HG03521 (cell line): Measurements from ENCODE around the gene ITK.
A peak's percentile ranks its signal among the peaks of the same experiment; 100 is the strongest.

Experiments used
- ATAC-seq: cut with Tn5 transposase; IDR thresholded peaks from one replicate; pipeline ENCODE4 v1.9.1; 2021; ENCODE audit warnings: mild to moderate bottlenecking, moderate library complexity; ENCODE audit not compliant: unreplicated experiment

ITK gene

DNA sequence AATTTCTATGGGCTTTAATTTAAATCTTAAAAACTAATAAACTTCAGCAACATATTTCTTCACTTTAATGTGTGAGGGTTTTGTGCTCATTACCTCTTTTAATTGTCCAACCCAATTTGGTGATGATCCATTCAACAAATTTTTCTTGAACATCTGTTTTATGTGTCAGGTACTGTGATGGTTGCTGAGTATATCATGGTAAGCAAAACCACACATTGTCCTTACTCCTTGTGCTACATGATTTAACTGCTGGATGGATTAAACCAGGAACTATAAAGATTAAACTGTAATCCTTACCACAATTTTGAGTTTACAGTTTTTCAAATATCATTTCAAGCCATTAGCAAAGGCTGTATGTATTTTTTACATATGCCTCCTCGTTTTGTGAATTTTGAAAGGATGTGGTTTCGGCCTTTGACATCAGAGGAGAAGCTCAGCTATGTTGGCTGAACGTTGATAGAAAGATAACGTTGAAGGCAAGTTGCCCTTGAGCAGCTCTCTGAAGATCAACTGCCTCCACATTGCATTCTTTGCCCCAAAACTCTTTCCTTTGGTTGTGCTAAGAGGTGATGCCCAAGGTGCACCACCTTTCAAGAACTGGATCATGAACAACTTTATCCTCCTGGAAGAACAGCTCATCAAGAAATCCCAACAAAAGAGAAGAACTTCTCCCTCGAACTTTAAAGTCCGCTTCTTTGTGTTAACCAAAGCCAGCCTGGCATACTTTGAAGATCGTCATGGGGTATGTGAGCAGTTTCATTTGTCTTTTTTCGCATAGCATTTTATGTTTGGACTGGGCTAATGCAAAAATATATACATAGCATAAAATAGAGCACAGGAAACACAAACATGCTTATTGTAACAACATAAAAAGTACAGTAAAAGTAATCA is at the start of gene ITK:
Gene ITK (plus strand): TSS at position 467 of the 891 bp plus-strand sequence. CDS start 138 bp downstream, at position 605.
- no peak for ATAC-seq

DNA sequence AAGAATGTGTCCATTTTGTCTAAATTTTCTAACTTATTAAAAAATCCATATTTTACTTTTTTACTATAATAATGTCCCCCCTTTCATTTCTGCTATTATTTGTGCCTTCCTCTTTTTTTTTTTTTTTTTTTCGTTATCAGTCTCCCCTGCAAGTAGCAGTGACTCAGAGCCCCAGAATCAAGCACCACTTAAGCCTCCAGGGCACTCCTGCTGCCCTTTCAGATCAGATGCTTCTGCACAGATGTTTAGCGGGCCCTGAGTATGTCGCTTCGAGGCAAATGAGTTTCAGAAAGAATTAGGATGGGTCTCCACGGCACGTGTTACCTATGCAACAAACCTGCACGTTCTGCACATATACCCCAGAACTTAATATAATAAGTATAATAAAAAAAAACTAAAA is 49.7 kb upstream of the ITK start:
- ATAC-seq = no peak

DNA sequence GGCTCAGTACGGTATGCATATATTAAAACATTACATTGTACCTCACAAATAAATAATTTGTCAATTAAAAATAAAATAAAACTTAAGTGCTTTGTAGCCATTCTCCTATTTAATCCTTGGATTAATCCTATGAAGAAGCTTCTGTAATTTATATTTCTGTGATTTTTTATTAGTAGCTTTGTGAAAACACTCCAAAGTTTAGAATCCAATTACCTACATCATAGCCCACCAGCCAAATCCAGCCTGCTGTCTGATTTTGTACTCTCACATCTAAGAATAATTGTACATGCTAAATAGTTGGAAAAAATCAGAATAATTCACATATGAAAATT is 48.4 kb upstream of the ITK start:
- ATAC-seq = no peak

DNA sequence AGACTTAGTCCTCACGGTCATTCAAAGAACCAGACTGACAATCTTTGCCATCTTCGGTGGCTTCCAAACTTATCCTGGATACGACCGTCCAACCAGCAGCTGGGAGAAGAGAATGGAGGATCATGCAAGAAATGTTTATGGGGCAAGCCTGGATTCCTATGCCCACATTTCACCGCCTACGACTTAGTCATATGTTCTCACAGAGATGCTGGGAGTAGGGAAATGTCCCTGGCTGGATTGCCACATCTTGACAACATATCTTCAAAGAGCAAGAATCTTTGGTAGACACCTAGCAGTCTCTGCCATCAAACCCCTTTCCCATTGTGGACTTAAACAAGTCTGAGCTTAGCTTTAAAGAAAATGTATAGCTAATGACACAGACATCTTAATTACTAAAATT is 42.9 kb upstream of the ITK start:
- ATAC-seq = no peak

DNA sequence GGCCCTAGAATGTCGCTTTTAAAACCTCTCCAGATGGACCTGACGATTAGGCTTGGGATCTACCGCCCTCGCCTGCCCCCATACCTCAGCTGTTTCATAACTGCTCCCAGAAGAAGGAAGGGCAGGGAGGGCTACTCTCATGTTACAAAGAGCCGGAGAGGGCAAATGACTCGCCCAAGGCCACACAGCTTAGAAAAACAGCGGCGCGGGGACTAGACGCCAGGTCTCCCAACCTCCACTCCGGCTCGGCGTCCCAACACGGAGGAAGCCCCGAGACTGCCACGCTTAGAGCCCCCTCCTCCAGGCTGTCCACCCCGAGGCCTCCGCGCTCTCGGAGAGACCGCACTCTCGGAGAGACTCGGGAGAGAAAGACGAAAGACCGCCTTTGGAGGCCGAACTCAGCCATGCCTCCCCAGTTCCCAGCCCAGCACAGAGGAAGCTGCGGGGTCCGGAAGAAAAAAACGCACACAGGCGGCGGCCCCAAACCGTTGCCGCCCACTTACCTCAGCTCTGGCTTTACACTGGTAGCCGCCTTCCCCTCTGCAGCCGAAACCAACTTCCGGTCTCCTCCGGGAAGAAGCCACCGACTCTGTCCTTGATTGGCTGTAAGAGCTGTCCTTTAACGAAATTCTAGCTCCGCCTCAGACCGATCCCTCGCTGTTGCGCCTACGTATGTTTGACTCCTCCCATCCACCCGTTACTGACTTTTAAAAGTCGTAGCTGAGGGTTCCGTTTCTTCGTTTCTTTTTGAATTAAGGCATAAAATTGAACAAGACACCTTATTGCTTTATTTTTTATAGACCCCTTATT is 38.1 kb upstream of the ITK start, which contains the start of gene MED7:
Gene MED7 (minus strand): TSS at position 549 of the 810 bp plus-strand sequence. CDS start 3,434 bp downstream, outside the sequence.
- ATAC-seq = peak; percentile 100

DNA sequence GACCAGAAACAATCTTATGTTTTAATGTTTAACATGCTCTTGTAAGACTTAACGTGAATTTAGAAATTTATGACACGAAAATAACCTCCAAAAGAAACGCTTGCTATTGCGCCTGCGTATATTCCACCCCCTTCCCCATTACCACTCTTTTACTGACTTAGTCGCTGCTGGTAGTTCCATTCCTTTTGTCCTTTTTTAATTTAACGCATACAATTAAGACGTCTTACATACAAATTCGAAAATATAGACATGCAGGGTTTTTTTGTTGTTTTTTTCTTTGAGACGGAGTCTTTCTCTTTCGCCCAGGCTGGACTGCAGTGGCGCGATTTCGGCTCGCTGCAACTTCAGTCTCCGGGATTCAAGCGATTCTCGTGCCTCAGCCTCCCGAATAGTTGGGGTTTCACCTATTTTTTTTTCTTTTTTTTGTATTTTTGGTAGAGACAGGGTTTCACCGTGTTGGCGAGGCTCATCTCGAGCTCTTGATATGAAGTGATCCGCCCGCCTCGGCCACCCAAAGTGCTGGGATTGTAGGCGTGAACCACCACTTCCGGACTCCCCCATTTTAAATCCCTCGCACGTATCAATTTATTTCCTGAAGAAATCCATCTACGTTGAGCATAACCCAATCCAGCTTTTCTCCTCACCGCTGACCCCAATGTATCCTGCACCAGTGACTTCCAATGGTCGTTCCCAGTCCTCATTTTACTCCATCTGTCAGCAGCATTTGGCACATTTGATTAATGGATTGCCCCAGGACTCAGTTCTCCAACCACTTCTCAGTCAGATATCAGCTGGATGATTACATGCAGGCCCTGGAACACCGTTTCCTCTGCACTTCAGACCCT is 37.3 kb upstream of the ITK start:
- ATAC-seq = peak; percentile 30

DNA sequence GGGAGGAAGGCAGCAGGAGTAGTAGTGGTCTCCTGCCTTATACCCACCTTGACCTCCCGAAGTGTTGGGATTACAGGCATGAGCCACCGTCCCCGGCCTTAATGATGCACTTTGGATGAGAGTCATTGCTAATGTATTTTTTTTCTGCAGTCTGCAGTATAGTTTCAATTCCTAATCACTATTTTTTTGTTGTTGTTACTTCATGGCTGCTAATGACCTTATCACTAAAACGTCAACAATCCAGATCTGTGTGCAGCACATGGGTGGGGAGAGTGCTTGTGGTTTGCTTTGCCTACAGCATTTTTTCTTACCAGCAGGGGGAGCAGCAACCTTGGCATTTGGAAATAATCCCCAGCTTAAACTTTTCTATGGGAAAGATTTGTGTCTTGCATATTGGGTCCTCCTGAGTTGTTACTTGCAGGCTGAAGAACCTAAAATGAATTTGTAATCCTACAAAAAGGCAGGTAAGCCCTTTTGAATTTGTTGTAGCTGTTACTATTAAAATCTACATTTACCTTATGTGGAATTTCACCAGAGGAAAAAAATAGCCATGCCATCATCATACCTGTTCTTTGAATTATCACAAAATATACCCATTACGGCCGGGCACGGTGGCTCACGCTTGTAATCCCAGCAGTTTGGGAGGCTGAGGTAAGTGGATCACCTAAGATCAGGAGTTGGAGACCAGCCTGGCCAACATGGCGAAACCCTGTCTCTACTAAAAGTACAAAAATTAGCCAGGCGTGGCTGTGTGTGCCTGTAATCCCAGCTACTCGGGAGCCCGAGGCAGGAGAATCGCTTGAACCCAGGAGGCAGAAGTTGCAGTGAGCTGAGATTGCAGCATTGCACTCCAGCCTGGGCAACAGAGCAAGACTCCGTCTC is 31.7 kb upstream of the ITK start:
- ATAC-seq = peak; percentile 58

DNA sequence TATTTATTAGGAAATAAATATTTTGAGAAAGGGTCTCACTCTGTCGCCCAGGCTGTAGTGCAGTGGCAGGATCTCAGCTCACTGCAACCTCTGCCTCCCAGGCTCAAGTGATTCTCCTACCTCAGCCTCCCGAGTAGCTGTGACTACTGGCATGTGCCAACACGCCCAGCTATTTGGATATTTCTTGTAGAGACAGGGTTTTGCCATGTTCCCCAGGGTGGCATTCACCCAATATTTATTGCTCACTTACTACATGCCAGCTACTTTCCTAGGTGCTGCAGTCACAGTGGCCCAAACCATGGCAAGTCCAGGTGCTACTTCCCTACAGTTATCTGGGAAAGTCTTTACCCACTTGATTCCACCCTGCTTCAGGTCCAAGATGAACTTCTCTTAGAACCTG is 29.6 kb upstream of the ITK start:
- no peak for ATAC-seq

DNA sequence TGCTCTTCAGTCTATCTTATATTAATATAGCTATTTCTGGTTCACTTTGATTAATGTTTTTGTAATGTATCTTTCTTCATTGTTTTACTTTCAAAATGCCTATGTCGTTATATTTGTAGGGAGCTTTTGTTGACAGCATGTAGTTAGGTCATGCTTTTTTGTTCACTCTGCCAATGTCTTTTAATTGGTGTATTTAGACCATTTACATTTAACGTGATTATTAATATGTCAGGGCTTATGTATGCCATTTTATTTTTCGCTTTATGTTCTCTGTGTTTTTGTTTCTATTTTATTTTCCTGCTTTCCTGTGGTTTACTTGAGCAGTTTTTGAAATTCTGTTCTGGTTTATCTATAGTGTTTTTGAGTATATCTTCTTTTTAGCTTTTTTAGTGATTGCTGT is 25.3 kb upstream of the ITK start:
- ATAC-seq = no peak

DNA sequence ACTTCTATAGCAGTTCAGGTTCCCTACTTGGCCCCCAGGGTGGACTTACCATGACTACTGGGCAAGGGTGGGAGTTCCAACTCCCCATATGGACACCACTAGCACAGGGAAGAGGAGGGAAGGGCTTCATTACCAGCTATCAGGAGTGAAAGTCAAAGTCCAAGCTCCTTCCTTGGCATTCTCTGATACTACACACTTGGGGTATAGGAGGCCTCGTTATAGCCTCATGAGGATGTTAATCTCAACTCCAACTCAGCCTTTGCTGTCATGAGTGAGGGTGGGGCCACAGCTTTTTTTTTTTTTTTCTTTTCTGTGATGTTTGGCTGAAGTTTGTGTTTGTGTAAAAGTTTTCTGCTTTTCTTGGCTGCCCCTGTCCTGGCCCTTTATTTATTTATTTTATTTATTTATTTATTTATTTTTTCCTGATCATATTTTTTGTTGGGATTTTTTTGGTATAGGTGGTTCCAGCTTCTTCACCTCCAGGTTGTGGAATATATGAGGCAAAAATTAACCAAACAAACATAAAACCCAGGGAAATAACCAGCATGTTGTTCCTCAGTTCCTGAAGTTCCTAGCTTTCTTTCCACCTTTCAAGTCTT is 23.2 kb upstream of the ITK start:
- no peak for ATAC-seq

DNA sequence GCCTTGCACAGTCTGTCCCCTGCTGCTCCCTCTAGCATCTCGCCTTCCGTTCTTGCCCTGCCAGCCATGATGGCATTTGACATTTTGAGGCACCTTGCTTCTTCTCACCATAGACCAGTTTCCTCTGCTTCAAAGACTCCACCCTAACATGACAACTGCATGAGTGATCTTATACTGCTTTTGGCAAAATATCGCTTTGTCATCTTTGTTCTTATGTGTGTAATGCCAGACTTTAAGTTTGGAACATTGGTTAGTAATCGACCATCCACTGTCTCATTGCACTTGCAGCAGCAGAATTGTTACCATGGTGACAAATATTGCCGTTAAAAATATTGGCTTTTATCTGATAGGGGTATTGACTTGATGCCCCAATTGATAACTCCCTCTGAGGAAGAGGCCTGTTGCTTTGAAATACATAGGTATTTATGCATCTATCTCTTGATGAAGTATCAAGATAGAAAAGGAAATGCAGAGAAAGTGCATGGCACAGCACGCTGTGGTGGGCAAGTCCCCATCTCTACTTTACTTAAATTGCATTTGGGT is 21.4 kb upstream of the ITK start:
- ATAC-seq = no peak

DNA sequence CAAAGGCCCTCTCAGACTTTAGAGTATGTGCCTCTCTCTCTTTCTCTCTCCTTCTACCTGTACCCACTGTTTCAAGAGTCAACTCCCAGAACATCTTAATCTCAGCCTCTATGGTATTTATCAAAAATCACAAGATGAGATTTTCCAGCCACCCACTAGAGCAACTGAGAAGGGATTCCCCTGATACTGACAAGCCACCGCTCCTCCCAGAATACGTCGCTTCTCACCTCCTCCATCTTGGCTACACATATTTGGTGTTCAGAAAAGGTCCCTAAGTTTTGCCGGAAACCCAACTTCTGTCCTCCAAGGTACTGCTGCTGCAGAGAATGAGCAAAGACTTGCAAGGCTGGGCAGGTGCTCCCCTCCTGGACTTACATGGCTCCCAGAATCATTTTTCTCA is 20.6 kb upstream of the ITK start:
- no peak for ATAC-seq

DNA sequence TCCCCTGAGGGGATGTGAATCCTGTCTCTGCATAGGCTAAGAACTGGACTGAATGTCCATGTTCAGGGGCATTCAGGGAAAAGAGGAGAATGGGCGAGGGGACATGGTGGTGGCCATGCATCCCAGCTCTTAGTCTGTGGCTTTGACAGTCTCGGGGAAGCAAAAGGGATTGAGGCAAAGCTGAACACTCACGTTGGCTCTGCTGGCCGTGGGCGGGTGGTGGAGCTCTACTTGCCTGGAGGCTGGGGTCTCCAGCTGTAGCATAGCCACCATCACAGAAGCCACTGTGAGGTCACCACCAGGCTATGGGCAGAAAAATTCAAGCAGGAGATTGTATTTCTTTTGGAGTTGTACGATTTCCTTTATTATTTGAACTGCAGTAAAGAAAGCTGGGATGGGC is 18.6 kb upstream of the ITK start:
- no peak for ATAC-seq

DNA sequence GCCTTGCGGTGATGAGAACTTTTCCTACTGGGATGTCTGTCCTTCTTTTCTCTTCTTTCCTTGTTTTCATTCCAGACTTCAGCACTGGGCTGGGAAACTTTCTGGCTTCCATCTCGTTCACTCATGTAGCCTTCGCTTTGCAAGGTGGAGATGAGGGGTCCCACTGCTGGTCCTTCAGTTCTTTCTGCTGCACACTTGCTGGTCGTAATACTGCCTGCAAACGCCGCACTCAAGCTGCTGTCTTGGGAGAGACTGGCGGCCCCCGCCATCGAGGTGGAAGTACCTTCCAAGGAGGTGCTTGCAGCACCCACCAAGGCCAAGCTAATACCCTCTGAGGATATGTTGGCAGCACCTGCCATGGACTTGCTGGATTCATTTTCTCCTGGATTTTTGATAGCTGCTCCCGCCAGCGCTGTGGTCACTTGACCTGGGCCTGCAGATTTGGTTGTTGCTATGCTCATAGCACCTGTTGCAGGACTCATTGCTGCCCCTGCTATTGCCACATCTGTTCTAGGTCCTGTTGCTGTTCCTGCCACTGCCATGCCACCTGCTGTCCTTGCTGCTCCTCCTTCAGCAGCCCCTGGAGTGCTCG is 17.6 kb upstream of the ITK start:
- ATAC-seq = no peak

DNA sequence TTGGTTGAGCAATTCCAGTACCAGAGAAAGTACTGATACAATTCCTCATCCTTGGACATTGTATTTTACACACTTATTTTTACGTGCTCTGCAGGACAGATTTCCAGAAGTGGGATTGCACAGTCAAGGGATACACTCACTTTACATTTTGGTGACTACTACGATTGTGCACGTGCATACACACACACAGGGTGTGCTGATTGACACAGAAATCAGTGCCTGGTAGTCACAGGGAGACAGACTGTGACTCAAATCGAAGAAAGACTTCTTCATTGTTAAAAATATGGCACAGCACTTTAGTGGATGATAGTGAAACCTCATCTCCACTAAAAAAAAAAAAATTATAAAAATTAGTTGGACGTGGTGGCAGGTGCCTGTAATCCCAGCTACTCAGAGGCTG is 16.1 kb upstream of the ITK start:
- ATAC-seq = no peak

DNA sequence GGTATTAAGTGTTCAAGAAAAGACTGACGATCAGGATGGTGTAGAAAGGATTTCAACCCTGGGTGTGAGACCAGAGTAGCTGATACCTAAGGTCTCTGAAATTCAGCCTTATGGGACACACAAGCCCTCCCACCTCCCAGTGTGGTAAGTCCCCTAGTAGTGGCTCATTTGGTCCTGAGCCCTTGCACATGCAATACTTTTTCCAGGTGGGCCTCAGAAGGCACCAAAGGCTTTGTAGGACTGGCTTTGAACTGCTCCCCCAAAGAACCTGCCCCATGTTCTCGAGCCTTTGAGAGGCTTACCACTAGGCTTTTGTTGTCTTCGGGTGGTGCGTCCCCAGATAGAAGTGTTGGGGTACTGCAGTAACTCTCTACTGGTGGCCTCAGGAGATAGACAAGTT is 15.4 kb upstream of the ITK start:
- no peak for ATAC-seq

DNA sequence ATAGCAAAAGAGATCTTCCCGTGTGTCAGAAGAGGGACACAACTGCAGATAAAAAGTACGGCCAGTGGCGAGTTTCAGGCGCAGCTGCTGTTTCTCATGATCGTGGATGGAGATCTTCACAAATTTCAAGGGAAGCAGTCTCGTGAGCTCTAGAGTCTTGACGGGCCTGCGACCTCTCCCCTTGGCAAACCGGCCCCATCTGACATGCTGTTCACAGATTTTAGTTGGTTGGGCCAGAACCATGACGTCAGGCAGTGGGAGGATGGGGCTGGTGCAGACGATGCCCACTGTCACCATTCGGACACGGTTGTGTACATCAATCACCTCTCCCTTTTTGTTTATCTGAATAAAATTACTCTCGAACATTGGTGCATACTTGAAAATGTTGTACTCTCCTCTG is 15.0 kb upstream of the ITK start:
- ATAC-seq = no peak

DNA sequence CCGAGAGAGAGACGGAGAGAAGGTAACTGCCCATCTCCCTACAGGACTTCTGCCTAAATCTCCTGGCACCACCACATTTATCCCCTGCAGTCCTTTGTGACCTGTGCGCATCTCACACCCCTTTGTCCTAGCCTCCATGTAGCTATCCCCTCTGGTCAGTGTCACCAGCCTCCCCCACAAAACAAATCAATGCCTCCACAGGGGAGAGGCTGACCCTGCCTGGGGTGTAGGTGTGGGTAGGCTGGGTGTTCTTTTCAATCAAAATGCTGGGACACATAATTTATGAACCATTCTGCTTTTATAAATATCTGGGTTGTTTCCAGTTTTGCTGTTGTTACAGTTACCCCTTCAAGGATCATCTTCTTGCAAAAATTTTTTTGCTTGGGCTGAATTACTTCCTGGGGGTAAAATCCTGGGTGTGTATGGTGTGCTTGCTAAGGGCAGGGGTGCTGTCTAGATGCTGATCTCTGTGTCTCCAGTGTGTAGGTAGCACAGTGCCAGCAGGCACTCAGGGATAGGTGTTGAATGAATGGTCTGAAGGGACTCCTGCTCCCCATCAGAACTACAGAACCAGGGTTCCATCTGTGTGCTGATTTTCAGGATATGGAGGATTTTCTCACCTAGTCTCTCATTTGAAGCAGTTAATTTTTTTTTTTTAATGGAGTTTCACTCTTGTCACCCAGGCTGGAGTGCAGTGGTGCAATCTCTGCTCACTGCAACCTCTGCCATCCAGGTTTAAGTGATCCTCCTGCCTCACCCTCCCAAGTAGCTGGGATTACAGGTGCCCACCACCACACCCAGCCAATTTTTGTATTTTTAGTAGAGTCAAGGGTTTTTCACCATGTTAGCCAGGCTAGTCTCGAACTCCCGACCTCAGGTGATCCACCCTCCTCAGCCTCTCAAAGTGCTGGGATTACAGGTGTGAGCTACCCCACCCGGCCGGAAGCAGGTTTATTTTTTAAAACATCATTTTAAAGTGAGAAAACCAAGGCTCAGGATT is 14.1 kb upstream of the ITK start, which contains the start of gene GARIN3:
Gene GARIN3 (minus strand): TSS at position 51 of the 1,000 bp plus-strand sequence. CDS start 96 bp downstream, outside the sequence.
- no peak for ATAC-seq
